ENCODE data around the gene AGBL4.

The AGBL4 gene

DNA sequence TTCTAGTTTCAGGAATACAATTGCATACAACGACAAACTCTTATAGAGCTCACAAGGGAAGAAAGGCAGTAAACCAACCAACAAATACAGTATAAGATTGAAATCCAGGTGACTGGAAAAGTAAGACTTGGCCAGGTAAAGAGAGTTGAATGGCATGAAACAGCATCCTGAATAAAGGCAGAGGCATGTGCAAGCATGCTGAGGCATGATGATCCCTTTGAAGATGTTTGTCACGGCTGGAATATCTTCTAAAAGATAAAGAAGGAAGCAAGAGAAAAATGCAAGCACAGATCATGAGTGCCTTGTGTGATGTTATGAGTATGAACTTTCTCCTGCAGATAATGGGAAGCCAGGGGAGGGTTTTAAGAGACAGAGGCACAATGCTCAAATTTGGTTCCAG lies 1468.5 kb downstream of the AGBL4 start:
- no peak overlapping the region for H3K4me3 ChIP-seq (replicated peaks; ENCODE audit: low read depth, low read length)
- TF ChIP-seq, protein P1, sequence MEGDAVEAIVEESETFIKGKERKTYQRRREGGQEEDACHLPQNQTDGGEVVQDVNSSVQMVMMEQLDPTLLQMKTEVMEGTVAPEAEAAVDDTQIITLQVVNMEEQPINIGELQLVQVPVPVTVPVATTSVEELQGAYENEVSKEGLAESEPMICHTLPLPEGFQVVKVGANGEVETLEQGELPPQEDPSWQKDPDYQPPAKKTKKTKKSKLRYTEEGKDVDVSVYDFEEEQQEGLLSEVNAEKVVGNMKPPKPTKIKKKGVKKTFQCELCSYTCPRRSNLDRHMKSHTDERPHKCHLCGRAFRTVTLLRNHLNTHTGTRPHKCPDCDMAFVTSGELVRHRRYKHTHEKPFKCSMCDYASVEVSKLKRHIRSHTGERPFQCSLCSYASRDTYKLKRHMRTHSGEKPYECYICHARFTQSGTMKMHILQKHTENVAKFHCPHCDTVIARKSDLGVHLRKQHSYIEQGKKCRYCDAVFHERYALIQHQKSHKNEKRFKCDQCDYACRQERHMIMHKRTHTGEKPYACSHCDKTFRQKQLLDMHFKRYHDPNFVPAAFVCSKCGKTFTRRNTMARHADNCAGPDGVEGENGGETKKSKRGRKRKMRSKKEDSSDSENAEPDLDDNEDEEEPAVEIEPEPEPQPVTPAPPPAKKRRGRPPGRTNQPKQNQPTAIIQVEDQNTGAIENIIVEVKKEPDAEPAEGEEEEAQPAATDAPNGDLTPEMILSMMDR (IDR thresholded peaks at IDR 0.05; ENCODE audit: low read depth, low read length, missing control alignments) = no peak
- no peak for DNase-seq (ENCODE audit: extremely low read depth, low read depth)

DNA sequence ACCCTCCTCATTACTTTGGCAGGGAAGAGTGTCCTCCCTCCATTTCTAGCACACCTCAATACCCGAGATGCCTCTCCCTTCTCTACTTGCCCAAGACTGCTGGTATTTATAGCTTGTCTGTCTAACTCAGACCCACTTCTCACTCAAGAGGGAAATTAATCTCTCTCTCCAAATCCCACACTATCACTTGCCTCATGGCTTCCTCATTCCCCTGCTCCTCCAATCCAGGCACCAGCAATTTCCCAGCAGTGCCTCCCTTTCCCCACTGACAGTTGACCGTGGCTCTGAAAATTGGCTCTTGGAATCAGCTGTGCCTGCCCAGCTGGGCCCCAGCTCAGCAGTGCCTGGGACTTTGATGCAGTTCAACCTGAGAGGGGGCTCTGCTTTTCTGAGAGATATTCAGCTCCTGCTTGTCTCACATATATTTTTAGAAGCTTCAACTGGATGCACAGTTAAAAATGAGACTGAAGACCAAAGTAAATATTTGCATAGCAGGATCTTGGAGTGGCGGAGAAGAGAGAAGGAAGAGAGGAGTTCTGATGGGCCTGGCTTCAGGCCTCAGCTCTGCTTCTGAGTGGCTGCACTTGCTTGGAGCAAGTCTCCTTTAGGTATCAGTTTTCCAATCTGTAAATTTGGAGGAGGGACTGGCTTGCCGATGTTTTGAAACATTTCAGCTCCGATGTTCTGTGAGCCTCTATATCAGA lies 1470.7 kb downstream of the AGBL4 start:
- H3K4me3 ChIP-seq (replicated peaks; ENCODE audit: low read depth, low read length) = no peak overlapping the region
- DNase-seq (ENCODE audit: extremely low read depth, low read depth) = no peak
- TF ChIP-seq, protein P1 (IDR thresholded peaks at IDR 0.05; ENCODE audit: low read depth, low read length, missing control alignments) = no peak

DNA sequence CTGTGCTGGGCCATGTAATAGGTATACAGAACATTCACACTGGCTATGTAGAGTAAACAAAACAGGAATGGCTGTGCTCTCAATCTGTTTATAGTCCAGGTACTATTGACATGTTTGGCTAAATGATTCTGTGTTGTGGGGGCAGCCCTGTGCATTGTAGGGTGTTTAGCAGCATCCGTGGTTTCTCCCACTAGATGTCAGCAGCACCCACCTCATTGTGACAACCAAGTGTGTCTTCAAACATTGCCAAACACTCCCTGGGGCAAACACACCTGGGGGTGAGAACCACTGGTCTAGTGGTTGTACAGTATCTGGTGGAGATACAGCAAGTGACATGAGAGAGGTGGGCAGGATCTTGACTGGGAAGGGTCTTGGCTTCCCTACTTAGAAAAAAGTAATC lies 1471.3 kb downstream of the AGBL4 start:
- DNase-seq (ENCODE audit: extremely low read depth, low read depth) = no peak
- no peak overlapping the region for H3K4me3 ChIP-seq (replicated peaks; ENCODE audit: low read depth, low read length)
- TF ChIP-seq, protein P1 (IDR thresholded peaks at IDR 0.05; ENCODE audit: low read depth, low read length, missing control alignments) = peak; percentile 29

DNA sequence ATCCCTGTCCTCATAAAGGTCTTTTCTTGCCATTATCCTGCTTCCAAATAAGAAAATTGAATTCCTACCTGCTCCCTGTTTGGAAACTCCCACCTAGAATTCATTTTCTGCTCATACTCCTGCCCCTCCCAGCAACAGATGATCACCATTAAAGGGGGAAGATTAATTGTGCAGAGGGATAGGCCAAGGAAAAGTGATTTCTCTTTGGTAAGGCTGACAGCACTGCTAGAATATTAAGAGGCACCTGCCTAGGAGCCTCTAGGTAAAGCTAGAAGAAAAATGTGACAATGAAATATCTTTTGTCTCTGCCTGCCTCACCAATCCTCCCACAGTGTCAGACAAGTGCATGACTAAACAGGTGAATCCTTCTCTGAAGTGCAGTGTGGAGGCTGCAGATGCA lies 1474.8 kb downstream of the AGBL4 start:
- no peak overlapping the region for H3K4me3 ChIP-seq (replicated peaks; ENCODE audit: low read depth, low read length)
- DNase-seq (ENCODE audit: extremely low read depth, low read depth) = no peak
- TF ChIP-seq, protein P1 (IDR thresholded peaks at IDR 0.05; ENCODE audit: low read depth, low read length, missing control alignments) = no peak

DNA sequence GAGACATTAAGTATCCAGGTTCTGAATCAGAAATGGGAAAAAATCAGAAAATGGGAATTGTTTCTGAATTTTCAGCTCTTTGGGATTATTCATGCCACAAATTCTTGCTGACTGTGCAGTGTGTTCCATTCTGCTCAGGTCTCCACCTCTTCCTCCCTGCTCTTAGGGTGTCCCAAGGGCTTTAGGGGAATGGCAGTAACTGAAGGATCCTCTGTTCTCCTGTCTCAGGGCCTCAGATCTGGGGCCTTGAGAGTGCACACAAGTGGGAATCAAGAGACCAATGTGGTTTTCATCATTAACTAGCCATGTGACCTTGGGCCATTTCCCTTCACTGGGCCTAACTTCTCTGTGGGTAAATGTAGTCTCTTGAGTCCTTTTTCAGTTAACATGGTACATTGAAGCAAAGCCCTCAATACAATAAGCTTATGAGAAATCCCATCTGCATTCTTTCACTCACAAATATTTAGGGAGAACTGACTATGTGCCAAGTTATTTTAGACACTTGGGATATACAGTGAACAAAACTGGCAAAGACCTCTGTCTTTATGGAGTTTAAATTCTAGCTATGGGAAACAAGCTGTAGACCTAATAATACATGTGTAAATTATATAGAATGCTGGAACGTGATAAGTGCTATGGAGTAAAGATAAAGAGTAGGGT lies 1476.1 kb downstream of the AGBL4 start:
- TF ChIP-seq, protein P1 (IDR thresholded peaks at IDR 0.05; ENCODE audit: low read depth, low read length, missing control alignments) = no peak
- no peak overlapping the region for H3K4me3 ChIP-seq (replicated peaks; ENCODE audit: low read depth, low read length)
- DNase-seq (ENCODE audit: extremely low read depth, low read depth) = no peak

DNA sequence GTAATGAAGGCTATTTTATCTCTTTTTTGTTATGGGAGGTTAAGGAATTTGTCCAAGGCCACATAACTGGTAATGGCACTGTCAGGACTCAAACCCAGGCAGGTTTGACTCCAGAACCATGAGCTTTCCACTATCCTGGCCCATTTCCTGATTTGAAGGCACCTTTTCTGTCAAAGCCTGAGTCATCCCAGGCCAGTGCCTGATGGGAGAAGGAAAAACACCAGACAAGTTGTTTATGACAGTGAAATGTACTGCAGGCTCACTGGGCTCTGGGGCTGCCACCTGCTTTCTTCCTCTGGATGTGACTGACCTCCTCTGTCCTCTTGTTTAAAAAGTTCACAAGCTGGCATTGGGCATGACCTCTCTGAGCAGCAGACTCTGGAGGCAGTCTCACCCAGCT lies 1479.9 kb downstream of the AGBL4 start:
- no peak for DNase-seq (ENCODE audit: extremely low read depth, low read depth)
- no peak overlapping the region for H3K4me3 ChIP-seq (replicated peaks; ENCODE audit: low read depth, low read length)
- TF ChIP-seq, protein P1 (IDR thresholded peaks at IDR 0.05; ENCODE audit: low read depth, low read length, missing control alignments) = no peak
